Stimulated activated effector memory CD8-positive, alpha-beta T cell treated with anti-CD3 and anti-CD28 coated beads, Interleukin-12 subunit alpha, Interleukin-12 subunit beta, amount 100 ng/mL, for 72 hours (primary cell): ENCODE results near the gene FMNL2.

Source experiments
- ATAC-seq: fragments of 150-1000 bp; cut with Tn5 transposase; 2 replicates; pipeline ENCODE4 v1.10.0; 2021
- DNase-seq, 2 donors: peaks; one replicate each; pipeline ENCODE4 v3.0.0; 2021 to 2022; ENCODE audit warnings: low spot score in 2 of 2
- H3K27ac Mint-ChIP-seq: one replicate; pipeline ENCODE4 v1.8.0; 2022; ENCODE audit warnings: mild to moderate bottlenecking, mixed read lengths
- H3K36me3 Mint-ChIP-seq: one replicate; pipeline ENCODE4 v1.8.0; 2022; ENCODE audit warnings: mild to moderate bottlenecking, mixed read lengths
- H3K4me1 Mint-ChIP-seq: one replicate; pipeline ENCODE4 v1.8.0; 2022; ENCODE audit warnings: mixed read lengths
- H3K4me3 Mint-ChIP-seq: one replicate; pipeline ENCODE4 v1.8.0; 2022; ENCODE audit warnings: mild to moderate bottlenecking, mixed read lengths
- H3K9me3 Mint-ChIP-seq: one replicate; pipeline ENCODE4 v1.8.0; 2022; ENCODE audit warnings: mixed read lengths

The FMNL2 gene

DNA sequence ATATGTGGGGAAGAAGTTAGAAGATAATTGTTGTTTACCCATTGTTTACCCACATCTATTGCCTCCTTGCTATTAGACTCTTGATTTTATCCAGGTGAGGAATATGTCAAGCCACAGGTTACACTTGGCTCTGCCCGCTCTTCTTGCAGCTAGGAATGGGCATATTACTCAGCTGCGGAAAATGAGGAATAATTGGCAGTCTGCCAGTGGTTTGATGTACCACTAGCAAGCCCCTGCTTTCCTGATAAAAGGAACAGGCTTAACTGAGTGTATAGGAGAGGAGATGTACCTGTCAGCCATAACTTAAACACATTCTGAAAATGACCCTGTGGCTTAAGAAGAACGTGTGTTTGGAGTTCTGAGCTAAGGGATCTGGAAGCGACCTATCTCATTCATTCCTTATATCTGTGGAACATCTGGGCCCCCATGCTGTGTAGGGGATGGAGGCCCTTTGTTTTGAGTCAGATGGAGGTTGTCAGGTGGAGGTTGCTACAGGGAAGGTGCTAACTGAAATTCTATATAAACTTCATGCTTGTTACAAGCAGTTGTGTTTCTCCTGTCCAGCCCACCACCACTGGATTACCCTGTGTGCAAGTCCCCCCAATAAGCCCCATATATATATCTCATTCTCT, 4.6 kb upstream of the FMNL2 start:
- ATAC-seq (no peak), DNase-seq (no peak)
- no peak overlapping the region for H3K27ac Mint-ChIP-seq
- no peak overlapping the region for H3K4me3 Mint-ChIP-seq
- H3K4me1 Mint-ChIP-seq, result no peaks in the 10 kb centered on the region
- no peaks in the 10 kb centered on the region for H3K9me3 Mint-ChIP-seq
- H3K36me3 Mint-ChIP-seq, result no peaks in the 10 kb centered on the region

DNA sequence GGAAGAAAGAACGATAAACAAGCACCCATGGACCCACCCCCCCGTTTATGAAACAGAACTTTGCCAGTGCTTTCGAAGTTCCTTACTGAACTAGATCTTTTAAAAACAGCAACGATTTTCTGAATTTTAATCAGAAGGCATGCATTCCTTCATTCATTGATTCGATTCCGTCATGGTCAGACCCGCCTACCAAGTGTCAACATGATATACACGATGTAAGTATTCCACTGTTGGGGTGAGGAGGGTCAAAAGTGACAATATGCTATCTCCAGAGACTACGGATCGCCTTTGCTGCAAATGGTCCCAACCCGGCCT, 316 bp upstream of the FMNL2 start:
- Mint-ChIP-seq H3K9me3 (no peaks in the 10 kb centered on the region), H3K27ac (no peak overlapping the region), H3K4me1 (peaks cover 7% of the 10 kb centered on the region), H3K4me3 (peak overlapping the region; percentile 72), H3K36me3 (no peaks in the 10 kb centered on the region)
- DNase-seq (no peak), ATAC-seq (no peak)

DNA sequence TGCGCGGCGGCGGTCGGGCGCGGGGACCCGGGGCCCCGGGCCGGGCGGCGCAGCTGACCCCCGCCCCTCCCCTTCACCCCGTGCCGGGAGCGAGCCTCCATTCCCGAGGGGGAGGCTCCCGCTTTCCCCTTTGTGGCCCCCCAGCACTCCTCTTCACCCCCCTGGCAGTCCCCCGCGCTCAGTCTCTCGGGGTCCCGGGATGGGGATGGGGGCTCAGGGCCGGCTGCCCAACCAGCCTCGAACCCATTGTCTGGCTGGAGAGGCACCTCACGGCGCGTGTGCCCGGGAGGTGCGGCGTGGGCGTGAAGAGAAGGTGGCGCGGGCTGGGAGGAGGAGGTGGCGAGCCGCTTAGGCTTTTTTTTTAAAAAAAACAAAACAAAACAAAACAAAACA, 748 bp downstream of the FMNL2 start:
- peaks cover 7% of the 10 kb centered on the region for H3K4me1 Mint-ChIP-seq
- ATAC-seq (no peak), DNase-seq (no peak)
- H3K4me3 Mint-ChIP-seq, result peak overlapping the region; percentile 72
- H3K27ac Mint-ChIP-seq, result no peak overlapping the region
- H3K36me3 Mint-ChIP-seq, result no peaks in the 10 kb centered on the region
- H3K9me3 Mint-ChIP-seq, result no peaks in the 10 kb centered on the region

DNA sequence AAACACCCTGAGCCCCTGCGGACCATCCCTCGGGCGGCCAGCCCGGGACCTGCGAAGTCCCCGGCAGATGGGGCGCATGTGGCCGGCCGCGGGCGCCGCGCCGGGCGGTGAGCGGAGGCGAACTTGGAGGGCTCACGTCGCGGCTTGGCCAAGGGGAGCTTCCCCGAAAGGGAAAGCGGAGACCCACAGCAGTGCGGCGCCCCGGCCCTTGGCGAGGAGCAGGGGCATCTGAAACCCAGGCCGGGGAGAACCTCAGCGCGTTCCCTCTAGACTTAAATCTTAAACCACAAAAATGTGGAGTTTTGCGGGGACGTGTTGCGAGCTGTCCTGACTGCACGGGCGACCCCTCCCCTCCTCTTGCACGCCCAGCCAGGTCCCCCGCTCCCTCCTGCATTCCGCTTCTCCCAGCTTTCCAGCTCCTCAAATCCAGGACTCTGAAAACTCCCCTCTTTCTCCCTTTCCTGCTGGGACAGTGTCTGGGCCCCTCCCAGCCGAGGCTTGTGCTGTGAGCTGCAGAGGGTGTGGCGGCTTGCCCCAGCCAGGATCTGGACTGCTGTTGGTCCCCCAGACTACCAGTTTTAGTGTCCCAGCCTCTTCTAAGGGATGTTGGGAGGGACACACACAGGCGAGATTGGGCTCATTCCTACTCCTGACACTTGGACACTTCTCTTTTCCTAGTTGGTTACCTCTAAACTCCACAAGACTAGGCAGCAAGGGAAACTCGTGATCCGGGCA, 1.3 kb downstream of the FMNL2 start:
- DNase-seq, result no peak
- ATAC-seq, result no peak
- Mint-ChIP-seq H3K4me1 (peaks cover 7% of the 10 kb centered on the region), H3K9me3 (no peaks in the 10 kb centered on the region), H3K4me3 (peak overlapping the region; percentile 72), H3K27ac (no peak overlapping the region), H3K36me3 (no peaks in the 10 kb centered on the region)

DNA sequence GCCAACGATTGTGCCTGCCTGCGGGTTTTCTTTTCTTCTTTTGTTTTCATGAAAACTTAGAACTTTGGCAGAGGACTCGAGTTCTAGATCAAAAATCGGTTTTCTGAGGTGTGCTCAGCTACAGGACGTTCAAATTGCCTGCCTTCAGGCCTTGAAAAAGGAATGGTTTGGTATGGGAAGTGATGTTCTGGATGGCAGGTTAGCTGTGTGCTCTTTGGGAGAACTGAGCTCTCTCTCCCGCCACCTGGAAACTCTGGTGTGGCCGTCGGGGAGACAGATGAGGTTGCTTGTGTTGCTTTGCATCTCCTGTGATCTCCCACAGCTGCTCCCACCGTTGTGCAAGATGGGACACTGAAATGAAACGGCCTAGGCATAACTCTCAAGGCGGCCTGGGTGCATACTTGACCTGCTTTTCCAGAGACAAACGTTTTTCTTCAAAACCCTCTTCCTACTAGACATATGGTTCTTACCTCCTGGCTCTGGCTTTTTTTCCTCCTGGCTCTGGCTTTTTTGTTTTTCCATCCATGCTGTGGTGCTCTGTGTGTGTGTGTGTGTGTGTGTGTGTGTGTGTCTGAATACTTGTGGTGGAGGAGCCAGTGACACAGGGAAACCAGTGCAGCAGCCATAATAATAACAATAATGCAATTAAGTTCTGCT, 2.0 kb downstream of the FMNL2 start:
- H3K9me3 Mint-ChIP-seq, result no peaks in the 10 kb centered on the region
- no peak for ATAC-seq
- H3K4me1 Mint-ChIP-seq, result peaks cover 7% of the 10 kb centered on the region
- no peak for DNase-seq
- H3K36me3 Mint-ChIP-seq, result no peaks in the 10 kb centered on the region
- H3K27ac Mint-ChIP-seq, result no peak overlapping the region
- H3K4me3 Mint-ChIP-seq, result peak overlapping the region; percentile 72

DNA sequence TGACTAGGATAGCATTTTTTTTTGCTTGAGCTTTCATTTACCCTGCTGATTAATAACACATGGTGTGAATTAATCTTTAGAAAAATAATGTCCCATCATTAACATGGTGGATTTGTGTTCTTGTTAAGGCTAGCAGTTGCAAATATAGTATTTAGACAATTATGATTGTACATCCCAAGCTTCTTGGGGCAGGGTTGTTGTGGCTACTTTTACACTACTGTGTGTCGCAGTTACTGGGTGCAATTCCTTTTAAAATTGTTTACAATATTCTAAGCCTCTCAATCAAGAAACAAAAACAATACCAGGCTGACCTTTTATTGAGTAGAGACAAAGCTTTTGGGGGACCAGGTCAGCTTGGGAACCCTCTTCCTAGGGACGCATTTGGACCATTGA, 2.5 kb downstream of the FMNL2 start:
- H3K27ac Mint-ChIP-seq, result no peak overlapping the region
- no peaks in the 10 kb centered on the region for H3K9me3 Mint-ChIP-seq
- peaks cover 7% of the 10 kb centered on the region for H3K4me1 Mint-ChIP-seq
- no peak for ATAC-seq
- H3K36me3 Mint-ChIP-seq, result no peaks in the 10 kb centered on the region
- no peak overlapping the region for H3K4me3 Mint-ChIP-seq
- DNase-seq, result no peak

DNA sequence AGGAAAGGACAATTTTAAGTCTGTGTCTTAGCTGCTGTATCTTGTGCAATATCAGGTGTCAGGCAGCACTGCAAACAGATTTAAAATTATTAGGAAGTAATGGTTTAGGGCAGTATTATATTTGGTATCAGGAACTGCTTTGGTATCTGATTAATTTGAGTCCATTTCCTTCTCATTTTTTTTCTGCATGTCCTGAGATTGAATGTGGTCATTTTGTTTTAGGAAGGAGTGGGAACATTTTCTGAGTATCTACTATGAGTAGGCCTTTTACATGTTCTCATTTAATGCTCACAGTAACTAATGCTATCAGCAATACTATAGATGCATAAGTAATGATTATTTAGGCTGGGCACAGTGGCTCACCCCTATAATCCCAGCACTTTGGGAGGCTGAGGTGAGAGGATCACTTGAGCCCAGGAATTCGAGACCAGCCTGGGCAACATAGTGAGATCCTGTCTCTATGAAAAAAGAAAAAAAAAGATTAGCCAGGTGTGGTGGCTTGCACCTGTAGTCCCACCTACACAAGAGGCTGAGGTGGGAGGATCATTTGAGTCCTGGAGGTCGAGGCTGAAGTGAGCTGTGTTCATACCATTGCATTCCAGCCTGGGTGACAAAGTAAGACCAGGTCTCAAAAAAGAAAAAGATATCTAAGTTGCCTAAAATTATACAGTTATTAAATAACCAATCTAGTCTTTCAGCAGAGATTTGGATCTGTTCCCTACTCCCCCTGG, 4.7 kb downstream of the FMNL2 start:
- no peak for ATAC-seq
- Mint-ChIP-seq H3K36me3 (no peaks in the 10 kb centered on the region), H3K4me1 (peaks cover 7% of the 10 kb centered on the region), H3K4me3 (no peak overlapping the region), H3K9me3 (no peaks in the 10 kb centered on the region), H3K27ac (no peak overlapping the region)
- no peak for DNase-seq

DNA sequence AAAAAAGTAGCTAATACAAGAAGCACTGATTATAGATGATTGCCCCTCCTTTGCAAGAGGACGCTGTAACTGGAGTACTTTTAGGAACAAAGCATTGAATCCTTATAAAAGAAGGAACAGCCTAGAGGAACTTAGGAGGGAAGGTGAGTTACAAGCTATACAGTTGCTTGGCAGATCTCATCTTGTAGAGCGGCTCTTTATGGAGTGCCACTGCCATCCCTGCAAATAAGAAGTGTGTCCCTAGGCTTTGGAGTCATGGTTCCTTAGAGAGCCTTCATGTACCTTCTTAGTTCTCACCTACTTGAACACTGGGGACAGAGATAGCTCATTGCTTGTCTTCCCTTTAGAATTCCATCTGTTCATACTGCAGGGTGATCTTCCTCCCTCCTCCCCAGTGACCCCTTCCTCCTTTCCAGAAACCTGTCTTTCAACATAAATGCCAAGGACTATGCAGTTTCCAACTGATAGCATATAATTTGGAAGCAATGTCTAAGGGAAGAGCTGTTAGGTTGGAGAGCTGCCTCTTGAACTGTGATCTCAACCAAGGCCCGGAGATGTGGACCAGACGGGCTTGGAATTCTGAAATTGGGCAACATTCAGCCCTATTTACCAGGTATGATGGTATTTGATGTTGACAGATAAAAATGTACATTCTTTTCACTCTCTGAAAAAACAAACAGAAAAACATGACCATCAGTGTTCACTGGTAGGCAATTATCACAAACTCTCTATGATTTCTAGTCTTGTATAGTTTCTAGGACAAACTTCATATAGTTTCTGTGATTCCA, 7.5 kb downstream of the FMNL2 start:
- Mint-ChIP-seq H3K36me3 (no peaks in the 10 kb centered on the region), H3K4me3 (no peak overlapping the region), H3K9me3 (no peaks in the 10 kb centered on the region), H3K27ac (no peak overlapping the region), H3K4me1 (no peaks in the 10 kb centered on the region)
- DNase-seq, result no peak
- no peak for ATAC-seq

DNA sequence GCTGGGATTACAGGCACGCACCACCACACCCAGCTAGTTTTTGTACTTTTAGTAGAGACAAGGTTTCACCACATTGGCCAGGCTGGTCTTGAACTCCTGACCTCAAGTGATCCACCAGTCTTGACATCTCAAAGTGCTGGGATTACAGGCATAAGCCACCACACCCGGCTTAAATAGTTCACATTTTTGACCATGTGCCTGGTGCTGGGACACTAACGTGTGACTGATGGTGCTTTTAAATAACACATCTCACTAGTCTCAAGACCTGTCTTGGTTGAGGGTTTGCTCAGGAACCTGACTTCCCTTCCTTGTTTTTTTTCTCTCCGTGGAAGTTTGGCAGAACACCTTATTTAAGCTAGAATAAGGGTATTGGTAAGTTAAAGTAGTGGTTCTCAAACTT, 8.5 kb downstream of the FMNL2 start:
- Mint-ChIP-seq H3K27ac (no peak overlapping the region), H3K36me3 (no peaks in the 10 kb centered on the region), H3K4me3 (no peak overlapping the region), H3K9me3 (no peaks in the 10 kb centered on the region), H3K4me1 (no peaks in the 10 kb centered on the region)
- ATAC-seq (no peak), DNase-seq (no peak)

DNA sequence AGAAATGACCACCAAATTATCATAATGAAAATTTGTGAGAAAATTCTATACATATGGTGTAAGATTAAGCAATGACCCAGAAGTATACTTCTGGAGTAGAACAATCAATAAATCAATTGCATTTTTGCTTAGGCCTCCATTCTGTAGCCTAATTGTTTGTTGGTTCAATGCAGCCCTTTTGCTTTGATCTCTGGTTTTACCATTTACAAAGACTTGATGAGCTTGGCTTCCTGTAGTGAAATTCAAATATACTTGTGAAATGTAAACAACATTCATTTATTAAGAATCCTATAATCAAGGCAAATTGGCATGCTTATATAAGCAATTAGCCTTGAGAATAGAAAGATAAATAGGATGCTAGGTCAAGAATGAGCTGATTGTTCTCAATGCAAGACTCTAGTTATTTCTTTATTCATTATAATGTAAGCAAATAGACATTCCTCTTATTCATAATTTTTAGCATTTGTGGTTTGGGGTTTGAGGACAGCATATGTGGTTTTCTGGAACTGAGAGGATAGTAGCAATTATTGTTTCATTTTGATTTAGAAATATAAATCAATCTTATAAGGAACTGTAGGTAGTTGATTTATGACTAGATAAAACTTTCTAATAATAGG, 9.7 kb downstream of the FMNL2 start:
- Mint-ChIP-seq H3K27ac (no peak overlapping the region), H3K36me3 (no peaks in the 10 kb centered on the region), H3K4me3 (no peak overlapping the region), H3K4me1 (no peaks in the 10 kb centered on the region), H3K9me3 (no peaks in the 10 kb centered on the region)
- no peak for ATAC-seq
- DNase-seq, result no peak

DNA sequence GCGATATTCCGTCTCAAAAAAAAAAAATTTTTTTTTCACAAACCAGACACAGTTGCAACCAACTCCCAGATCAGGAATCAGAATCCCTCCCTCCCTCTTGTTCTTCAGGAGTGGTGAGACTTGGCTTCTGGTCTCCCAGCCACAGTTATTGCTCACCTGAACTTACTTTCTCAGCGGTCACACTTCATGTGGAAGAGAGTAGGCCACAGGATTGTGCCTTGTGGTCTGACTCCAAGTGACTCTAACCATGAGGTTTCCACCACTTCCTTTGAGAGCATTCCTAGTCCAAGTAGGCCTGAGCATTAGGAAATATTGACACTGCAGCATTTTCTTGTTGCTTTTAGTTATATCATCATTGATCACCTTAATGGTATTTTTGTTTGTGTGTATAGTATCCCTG, 12.1 kb downstream of the FMNL2 start:
- ATAC-seq (no peak), DNase-seq (no peak)
- Mint-ChIP-seq H3K4me3 (no peak overlapping the region), H3K4me1 (no peaks in the 10 kb centered on the region), H3K27ac (no peak overlapping the region), H3K36me3 (no peaks in the 10 kb centered on the region), H3K9me3 (no peaks in the 10 kb centered on the region)

DNA sequence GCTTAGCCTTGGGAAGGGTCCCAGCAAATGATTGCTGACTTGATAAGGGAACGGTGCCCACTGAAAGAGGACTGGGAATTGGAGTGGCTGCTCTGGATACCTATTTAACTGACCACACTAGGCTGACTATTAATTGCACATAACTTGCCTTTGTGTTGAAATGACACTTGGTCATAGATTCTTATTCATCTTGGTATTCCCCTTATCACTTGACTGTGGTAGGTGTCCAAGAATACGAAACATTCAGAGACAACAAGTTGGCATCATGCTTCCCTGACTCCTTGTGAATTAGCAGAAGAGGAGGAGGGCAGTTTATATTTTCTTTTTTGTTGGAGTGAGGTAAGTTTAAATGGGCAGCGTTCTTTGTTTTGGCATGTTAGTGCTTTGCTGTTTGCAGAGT, 13.4 kb downstream of the FMNL2 start:
- Mint-ChIP-seq H3K4me1 (no peaks in the 10 kb centered on the region), H3K27ac (no peak overlapping the region), H3K4me3 (no peak overlapping the region), H3K9me3 (no peaks in the 10 kb centered on the region), H3K36me3 (no peaks in the 10 kb centered on the region)
- DNase-seq, result no peak
- no peak for ATAC-seq

DNA sequence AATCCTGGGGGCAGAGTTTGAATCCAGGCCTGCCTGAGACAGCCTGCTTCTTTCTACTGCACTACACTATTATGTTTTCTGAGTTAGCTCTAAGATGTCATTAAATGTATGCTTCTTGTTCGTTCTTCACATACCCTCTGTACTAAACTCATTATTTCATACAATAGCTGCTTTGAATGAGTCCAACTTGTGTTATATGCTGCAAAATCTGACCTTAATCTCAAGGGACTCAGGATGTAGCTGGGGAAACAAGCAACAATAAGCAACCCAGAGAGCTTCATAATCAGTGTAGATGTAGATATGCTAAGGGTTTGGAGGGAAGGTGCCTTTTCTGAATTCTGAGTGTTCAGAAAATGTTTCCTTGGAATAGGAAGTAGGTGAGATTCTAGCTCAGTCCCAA, 14.4 kb downstream of the FMNL2 start:
- H3K9me3 Mint-ChIP-seq, result no peaks in the 10 kb centered on the region
- no peaks in the 10 kb centered on the region for H3K4me1 Mint-ChIP-seq
- ATAC-seq (no peak), DNase-seq (no peak)
- H3K4me3 Mint-ChIP-seq, result no peak overlapping the region
- no peaks in the 10 kb centered on the region for H3K36me3 Mint-ChIP-seq
- no peak overlapping the region for H3K27ac Mint-ChIP-seq

DNA sequence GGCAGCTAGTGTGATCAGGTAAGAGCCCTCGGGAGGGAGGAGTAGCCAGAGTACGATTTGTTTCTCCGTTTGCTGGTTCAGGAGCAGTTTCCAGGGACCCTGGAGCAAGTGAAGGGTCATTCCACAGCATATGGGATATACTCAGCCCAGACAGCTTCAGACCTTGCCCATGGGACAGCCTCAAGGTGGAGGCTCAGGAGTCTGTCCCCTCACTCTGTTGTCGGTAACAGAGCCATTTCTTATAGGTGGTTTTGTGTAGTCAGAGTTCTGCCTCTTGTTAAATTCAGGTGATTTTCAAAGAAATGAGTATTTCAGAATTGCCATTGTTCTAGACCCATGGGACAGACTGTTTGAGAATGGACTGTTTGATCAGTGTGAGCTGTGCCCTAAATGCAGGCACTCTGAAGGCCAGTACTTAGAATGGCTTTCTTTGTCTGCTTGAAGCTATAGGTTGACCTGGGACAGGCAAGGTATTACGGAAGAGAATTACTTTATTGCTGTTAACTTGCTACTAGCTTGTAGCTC, 15.2 kb downstream of the FMNL2 start:
- ATAC-seq, result no peak
- no peaks in the 10 kb centered on the region for H3K4me1 Mint-ChIP-seq
- no peaks in the 10 kb centered on the region for H3K36me3 Mint-ChIP-seq
- no peak for DNase-seq
- no peak overlapping the region for H3K27ac Mint-ChIP-seq
- H3K9me3 Mint-ChIP-seq, result no peaks in the 10 kb centered on the region
- H3K4me3 Mint-ChIP-seq, result no peak overlapping the region

DNA sequence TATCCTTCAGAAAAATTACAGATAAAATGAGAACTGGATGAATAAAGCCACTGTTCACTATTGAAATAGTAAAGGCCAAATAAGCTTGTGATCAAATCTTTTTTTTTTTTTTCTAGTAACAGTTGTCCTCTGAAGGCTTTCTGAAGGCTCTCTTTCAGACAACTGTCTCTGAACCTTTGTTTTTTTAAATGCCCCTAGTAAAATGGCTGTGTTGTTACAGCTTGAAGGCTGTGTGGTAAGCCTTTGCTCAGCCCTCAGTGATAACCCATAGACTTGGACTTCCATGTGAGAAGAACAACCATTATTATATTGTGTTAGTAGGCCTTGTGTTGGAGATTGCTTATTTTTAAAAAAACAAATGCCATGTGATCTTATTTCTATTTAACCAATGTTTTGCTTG, 17.6 kb downstream of the FMNL2 start:
- DNase-seq, result no peak
- H3K27ac Mint-ChIP-seq, result no peak overlapping the region
- H3K4me3 Mint-ChIP-seq, result no peak overlapping the region
- H3K4me1 Mint-ChIP-seq, result no peaks in the 10 kb centered on the region
- ATAC-seq, result no peak
- H3K36me3 Mint-ChIP-seq, result no peaks in the 10 kb centered on the region
- no peaks in the 10 kb centered on the region for H3K9me3 Mint-ChIP-seq
